HG03103 (cell line): Measurements from ENCODE around the gene TMEM223.
A peak's percentile ranks its signal among the peaks of the same experiment; 100 is the strongest.
"Not testable (repeated sequence)": the region's sequence is repeated elsewhere in the genome, so short reads cannot be mapped to it uniquely, and the experiment has no call there.

Source experiments
- ATAC-seq: cut with Tn5 transposase; IDR thresholded peaks from one replicate; pipeline ENCODE4 v1.9.1; 2021; ENCODE audit warnings: low read depth; ENCODE audit not compliant: unreplicated experiment

TMEM223 gene

GRCh38 chr11:62791501-62792201, at the start of gene TMEM223:
Gene TMEM223 (minus strand): TSS chr11:62792006. CDS start chr11:62791994, 12 bp downstream.
- peak; percentile 43 for ATAC-seq

GRCh38 chr11:62840721-62841360, 49.0 kb upstream of the TMEM223 start:
- not testable (repeated sequence) for ATAC-seq

GRCh38 chr11:62839050-62839945, 47.5 kb upstream of the TMEM223 start, which contains the start of gene WDR74:
Gene WDR74 (minus strand): TSS chr11:62839590. CDS start chr11:62839570, 20 bp downstream.
- no peak for ATAC-seq

GRCh38 chr11:62835336-62835735, 43.5 kb upstream of the TMEM223 start:
- ATAC-seq = no peak

GRCh38 chr11:62832336-62833234, 40.8 kb upstream of the TMEM223 start, which contains the start of gene TEX54:
Gene TEX54 (minus strand): TSS chr11:62832841.
- ATAC-seq = no peak

GRCh38 chr11:62831520-62832335, 39.9 kb upstream of the TMEM223 start, which contains the start of gene STX5:
Gene STX5 (minus strand): TSS chr11:62832051. CDS start chr11:62831243, 808 bp downstream.
- peak; percentile 79 for ATAC-seq

GRCh38 chr11:62830904-62831519, 39.2 kb upstream of the TMEM223 start:
- ATAC-seq = no peak

GRCh38 chr11:62828130-62828529, 36.3 kb upstream of the TMEM223 start:
- ATAC-seq = not testable (repeated sequence)

GRCh38 chr11:62823677-62824076, 31.9 kb upstream of the TMEM223 start:
- no peak for ATAC-seq

GRCh38 chr11:62817129-62817528, 25.3 kb upstream of the TMEM223 start:
- ATAC-seq = no peak

- no peak for ATAC-seq
These were observed 24.8 kb upstream of the TMEM223 start for GRCh38 chr11:62816557-62816956.

GRCh38 chr11:62811659-62812058, 19.9 kb upstream of the TMEM223 start:
- no peak for ATAC-seq

- ATAC-seq = no peak
These were observed 18.9 kb upstream of the TMEM223 start for GRCh38 chr11:62810748-62811147.

GRCh38 chr11:62806611-62807121, 14.9 kb upstream of the TMEM223 start:
- ATAC-seq = no peak

- no peak for ATAC-seq
These were observed 14.2 kb upstream of the TMEM223 start for GRCh38 chr11:62805961-62806441.

- peak; percentile 78 for ATAC-seq
These were observed 13.5 kb upstream of the TMEM223 start, which contains the start of gene NXF1 for GRCh38 chr11:62805076-62805892. Gene NXF1 (minus strand): TSS chr11:62805440. CDS start chr11:62805356, 84 bp downstream.
